ENCODE data around the gene COL21A1. TPM values are rescaled to one million over a fixed set of nuclear protein-coding genes. Genes with fewer than 3 reads are reported as not detected.

COL21A1 gene
- total RNA-seq, 3 donors from 2014 or later (not counting 1 experiment from before 2014, with no cell fraction given): not detected

DNA sequence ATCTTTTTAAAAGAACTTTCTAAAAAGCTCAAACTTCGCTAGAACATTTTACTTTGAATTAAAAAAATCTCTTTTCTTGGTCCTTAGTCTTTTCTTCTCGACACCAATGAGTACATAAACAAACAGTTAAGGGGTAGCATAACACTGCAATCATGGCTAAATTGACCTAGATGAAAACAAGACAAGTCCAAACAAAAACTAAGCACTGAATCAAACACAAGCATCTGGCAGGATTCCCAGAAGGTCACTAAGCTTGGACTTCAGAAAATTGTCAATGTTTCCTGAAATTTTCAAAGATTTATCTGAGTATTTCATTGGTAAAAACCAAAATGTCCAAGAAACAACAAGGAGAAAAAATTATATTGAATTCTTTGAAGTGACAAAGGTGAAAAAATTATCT, 5.0 kb downstream of the COL21A1 start:
- Mint-ChIP-seq H3K4me3 (no peak overlapping the region), H3K9me3 (peaks cover 0 to 3% of the 10 kb centered on the region in 2 donors), H3K27me3 (ENCODE audit: low read depth in 2 of 2) (no peaks in the 10 kb centered on the region), H3K36me3 (no peaks in the 10 kb centered on the region), H3K4me1 (no peaks in the 10 kb centered on the region), H3K27ac (no peak overlapping the region)
- Histone ChIP-seq H3K27ac (ENCODE audit: low read length) (no peak overlapping the region), H3K27me3 (ENCODE audit: control insufficient read depth, insufficient read depth, low read length) (peaks cover 2% of the 10 kb centered on the region), H3K9me3 (ENCODE audit: control insufficient read depth, insufficient read depth, low read length) (no peaks in the 10 kb centered on the region), H3K36me3 (ENCODE audit: control insufficient read depth, insufficient read depth, low read length) (no peaks in the 10 kb centered on the region), H3K4me3 (ENCODE audit: low read length) (no peak overlapping the region), H3K4me1 (ENCODE audit: control insufficient read depth, insufficient read depth, low read length) (no peaks in the 10 kb centered on the region)
- no peak for DNase-seq
- TF ChIP-seq, protein P1, sequence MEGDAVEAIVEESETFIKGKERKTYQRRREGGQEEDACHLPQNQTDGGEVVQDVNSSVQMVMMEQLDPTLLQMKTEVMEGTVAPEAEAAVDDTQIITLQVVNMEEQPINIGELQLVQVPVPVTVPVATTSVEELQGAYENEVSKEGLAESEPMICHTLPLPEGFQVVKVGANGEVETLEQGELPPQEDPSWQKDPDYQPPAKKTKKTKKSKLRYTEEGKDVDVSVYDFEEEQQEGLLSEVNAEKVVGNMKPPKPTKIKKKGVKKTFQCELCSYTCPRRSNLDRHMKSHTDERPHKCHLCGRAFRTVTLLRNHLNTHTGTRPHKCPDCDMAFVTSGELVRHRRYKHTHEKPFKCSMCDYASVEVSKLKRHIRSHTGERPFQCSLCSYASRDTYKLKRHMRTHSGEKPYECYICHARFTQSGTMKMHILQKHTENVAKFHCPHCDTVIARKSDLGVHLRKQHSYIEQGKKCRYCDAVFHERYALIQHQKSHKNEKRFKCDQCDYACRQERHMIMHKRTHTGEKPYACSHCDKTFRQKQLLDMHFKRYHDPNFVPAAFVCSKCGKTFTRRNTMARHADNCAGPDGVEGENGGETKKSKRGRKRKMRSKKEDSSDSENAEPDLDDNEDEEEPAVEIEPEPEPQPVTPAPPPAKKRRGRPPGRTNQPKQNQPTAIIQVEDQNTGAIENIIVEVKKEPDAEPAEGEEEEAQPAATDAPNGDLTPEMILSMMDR (IDR thresholded peaks at IDR 0.05): no peak
- intact Hi-C loops (cut with micrococcal nuclease): no loop called here
- WGBS (ENCODE audit: insufficient coverage): 56% methylated on average over 2 of the region's 2 CpGs
- ATAC-seq: no peak

DNA sequence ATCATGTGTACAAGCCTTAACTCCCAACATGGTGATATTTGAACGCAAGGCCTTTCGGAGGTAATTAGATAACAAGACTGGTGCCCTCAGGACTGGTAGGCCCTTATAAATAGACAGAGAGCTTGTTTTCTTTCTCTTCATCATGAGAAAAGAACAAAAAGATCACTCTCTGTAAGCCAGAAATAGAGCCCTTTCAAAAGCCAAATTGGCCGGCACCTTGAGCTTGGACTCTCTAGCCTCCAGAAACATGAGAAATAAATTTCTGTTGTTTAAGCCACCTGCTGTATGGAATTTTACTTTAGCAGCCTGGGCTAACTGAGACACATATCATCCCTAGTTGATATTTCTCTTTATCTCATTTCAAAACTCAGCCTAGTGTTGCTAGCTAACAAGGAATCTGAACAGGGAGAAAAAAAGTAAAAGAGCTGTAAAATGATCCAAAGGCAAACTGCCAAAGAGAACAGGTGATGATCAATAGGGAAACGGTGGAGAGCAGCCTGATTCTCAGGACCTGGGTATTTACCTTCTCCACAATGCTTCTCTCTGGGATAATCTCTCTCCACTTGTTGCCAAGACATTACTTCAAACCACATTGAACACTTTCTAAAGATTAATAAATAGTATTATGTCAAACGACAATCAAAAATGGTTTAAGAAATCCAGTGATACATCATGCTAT, 6.1 kb downstream of the COL21A1 start:
- Mint-ChIP-seq H3K9me3 (peaks cover 0 to 3% of the 10 kb centered on the region in 2 donors), H3K27me3 (ENCODE audit: low read depth in 2 of 2) (no peaks in the 10 kb centered on the region), H3K4me1 (no peaks in the 10 kb centered on the region), H3K36me3 (no peaks in the 10 kb centered on the region), H3K4me3 (no peak overlapping the region), H3K27ac (no peak overlapping the region)
- no peak overlapping the region for H3K4me3 ChIP-seq (ENCODE audit: low read length)
- no peaks in the 10 kb centered on the region for H3K27me3 ChIP-seq (ENCODE audit: control insufficient read depth, insufficient read depth, low read length)
- ATAC-seq: no peak
- H3K4me1 ChIP-seq (ENCODE audit: control insufficient read depth, insufficient read depth, low read length): no peaks in the 10 kb centered on the region
- TF ChIP-seq, protein P1 (IDR thresholded peaks at IDR 0.05): no peak
- intact Hi-C loops (cut with micrococcal nuclease): no loop called here
- H3K9me3 ChIP-seq (ENCODE audit: control insufficient read depth, insufficient read depth, low read length): no peaks in the 10 kb centered on the region
- no peak for DNase-seq
- WGBS (ENCODE audit: insufficient coverage): 95% methylated on average over 4 of the region's 5 CpGs
- H3K36me3 ChIP-seq (ENCODE audit: control insufficient read depth, insufficient read depth, low read length): no peaks in the 10 kb centered on the region
- H3K27ac ChIP-seq (ENCODE audit: low read length): no peak overlapping the region

DNA sequence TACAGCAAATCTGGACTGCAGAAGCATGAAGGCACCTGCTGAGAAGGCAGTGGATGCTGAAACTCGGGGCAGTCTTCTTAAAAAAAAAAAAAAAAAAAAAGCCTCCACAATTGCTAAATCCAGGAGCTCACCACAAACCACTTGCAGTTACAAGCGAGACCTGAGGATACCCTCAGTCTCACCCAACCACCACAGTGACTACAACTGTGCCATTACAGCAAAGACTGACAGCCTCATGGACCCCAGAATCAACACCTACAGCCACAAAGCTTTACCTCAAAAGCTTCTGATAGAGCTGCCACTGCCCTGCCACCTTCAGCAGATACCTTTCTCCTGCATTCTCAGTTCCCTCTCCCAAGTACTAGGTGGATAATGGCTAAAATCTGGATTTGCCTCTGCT, 9.0 kb downstream of the COL21A1 start:
- Histone ChIP-seq H3K27me3 (ENCODE audit: control insufficient read depth, insufficient read depth, low read length) (no peaks in the 10 kb centered on the region), H3K4me1 (ENCODE audit: control insufficient read depth, insufficient read depth, low read length) (no peaks in the 10 kb centered on the region), H3K9me3 (ENCODE audit: control insufficient read depth, insufficient read depth, low read length) (no peaks in the 10 kb centered on the region), H3K27ac (ENCODE audit: low read length) (no peak overlapping the region), H3K4me3 (ENCODE audit: low read length) (no peak overlapping the region), H3K36me3 (ENCODE audit: control insufficient read depth, insufficient read depth, low read length) (no peaks in the 10 kb centered on the region)
- ATAC-seq (no peak), DNase-seq (no peak)
- no peak overlapping the region for H3K4me3 Mint-ChIP-seq
- H3K27ac Mint-ChIP-seq: no peak overlapping the region
- H3K4me1 Mint-ChIP-seq: no peaks in the 10 kb centered on the region
- H3K9me3 Mint-ChIP-seq: peaks cover 5 to 10% of the 10 kb centered on the region in 2 donors
- TF ChIP-seq, protein P1 (IDR thresholded peaks at IDR 0.05): no peak
- H3K27me3 Mint-ChIP-seq (ENCODE audit: low read depth in 2 of 2): no peaks in the 10 kb centered on the region
- WGBS (ENCODE audit: insufficient coverage): 36% methylated on average over 2 of the region's 2 CpGs
- no peaks in the 10 kb centered on the region for H3K36me3 Mint-ChIP-seq
- intact Hi-C loops (cut with micrococcal nuclease): no loop called here

DNA sequence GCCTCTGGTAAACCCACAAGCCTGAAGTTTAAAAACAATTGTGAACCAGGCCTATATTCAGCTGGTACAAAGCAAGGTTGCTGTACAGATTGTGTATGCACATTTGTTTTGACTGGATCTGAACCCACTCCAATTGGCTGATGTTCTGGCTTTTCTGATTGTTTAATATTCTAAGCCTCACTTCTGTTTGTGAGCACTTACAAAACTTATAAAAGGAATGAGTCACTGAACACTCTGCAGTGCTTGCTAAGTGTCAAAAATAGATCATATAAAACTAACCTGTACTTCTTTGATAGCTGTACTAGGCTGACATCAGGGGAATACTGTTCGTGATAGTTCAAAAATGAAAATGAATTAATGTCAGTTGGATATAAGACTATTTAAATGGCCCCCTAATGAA, 12.1 kb downstream of the COL21A1 start:
- 100% methylated on average over 1 of the region's 1 CpG for WGBS (ENCODE audit: insufficient coverage)

More for the DNA sequence above, 12.1 kb downstream of the COL21A1 start:
- Histone ChIP-seq H3K4me3 (ENCODE audit: low read length) (no peak overlapping the region), H3K36me3 (ENCODE audit: control insufficient read depth, insufficient read depth, low read length) (no peaks in the 10 kb centered on the region), H3K4me1 (ENCODE audit: control insufficient read depth, insufficient read depth, low read length) (no peaks in the 10 kb centered on the region), H3K27me3 (ENCODE audit: control insufficient read depth, insufficient read depth, low read length) (no peaks in the 10 kb centered on the region), H3K9me3 (ENCODE audit: control insufficient read depth, insufficient read depth, low read length) (no peaks in the 10 kb centered on the region), H3K27ac (ENCODE audit: low read length) (no peak overlapping the region)
- Mint-ChIP-seq H3K4me3 (no peak overlapping the region), H3K4me1 (no peaks in the 10 kb centered on the region), H3K9me3 (peaks cover 6 to 8% of the 10 kb centered on the region in 2 donors), H3K27ac (no peak overlapping the region), H3K27me3 (ENCODE audit: low read depth in 2 of 2) (no peaks in the 10 kb centered on the region), H3K36me3 (no peaks in the 10 kb centered on the region)
- DNase-seq (no peak), ATAC-seq (no peak)
- intact Hi-C loops (cut with micrococcal nuclease): no loop called here
- TF ChIP-seq, protein P1 (IDR thresholded peaks at IDR 0.05): no peak

All from natural killer cell (primary cell).